Adrenal gland (tissue), 12 donors: ENCODE data around the gene ZSCAN22. TPM values are rescaled to one million over a fixed set of nuclear protein-coding genes. Genes with fewer than 3 reads are reported as not detected.

ENCODE experiments used
- DNase-seq, 7 donors: peaks; one replicate each; pipeline ENCODE4 v3.0.0-alpha.2; 2019 to 2020
- H3K27ac ChIP-seq, 5 donors: fragments of 200-600 bp; sonication (generic) in 4 of 5; 1 replicate in 3 of 5; 2 replicates in 2 of 5; pipeline versions ENCODE4 v1.5.1 to v1.8.0; 2016 to 2020; ENCODE audit warnings: mild to moderate bottlenecking in 1 of 5
- H3K27me3 ChIP-seq: fragments of 200-600 bp; 2 replicates; pipeline ENCODE4 v1.8.0; 2021
- H3K36me3 ChIP-seq, 2 donors: fragments of 200-600 bp; replicated peaks in 1 of 2; 1 replicate in 1 of 2; 2 replicates in 1 of 2; pipeline versions ENCODE4 v1.5.1 to v1.8.0; 2018 to 2022
- H3K4me1 ChIP-seq, 2 donors: fragments of 200-600 bp; replicated peaks in 1 of 2; 1 replicate in 1 of 2; 2 replicates in 1 of 2; pipeline versions ENCODE4 v1.5.1 to v1.8.0; 2018 to 2021
- H3K4me3 ChIP-seq, 4 donors: fragments of 200-600 bp; sonication (generic) in 3 of 4; one replicate each; pipeline ENCODE4 v1.5.1; 2016 to 2018
- H3K9me3 ChIP-seq, 3 donors: fragments of 200-600 bp; sonication (generic) in 1 of 3; replicated peaks in 1 of 3; 1 replicate in 2 of 3; 2 replicates in 1 of 3; pipeline versions ENCODE4 v1.5.1 to v1.8.0; 2016 to 2021
- POLR2A ChIP-seq, 2 donors: fragments of 450-650 bp; IDR thresholded peaks; one replicate each; pipeline ENCODE4 v1.6.1; 2017; ENCODE audit warnings: antibody characterized with exemption in 2 of 2, mild to moderate bottlenecking in 2 of 2, moderate library complexity in 1 of 2
- WGBS, 4 donors: extraction: QIAGEN DNeasy Blood & Tissue Kit in 2 of 4; methylation state at CpG; one replicate each; pipeline versions ENCODE4 v1.1.5 to v1.1.7; 2013 to 2017; 5-methylcytosine and 5-hydroxymethylcytosine counted together
- intact Hi-C, 2 donors: fragments of 100-400 bp; cut with DNase I; formaldehyde crosslinking; loops; one replicate each; pipeline versions ENCODE4 v1.14.1 to v1.15.0; 2022 to 2023
- polyA plus RNA-seq, 3 donors: library from polyadenylated mRNA; stranded (reverse); fragments of 200-250 nt in 2 of 3; fragments of 350-450 nt in 1 of 3; fragmentation: Illumina TruSeq in 1 of 3; extraction: RNeasy Lipid Tissue Mini Kit (QIAGEN cat#74804) in 1 of 3; gene quantifications; one replicate each; pipeline ENCODE4 v1.2.3, GENCODE V29; 2013 to 2014
- total RNA-seq, 9 donors: library from RNA; depleted of rRNA in 4 of 9; stranded (reverse); fragments of >200 nt in 4 of 9; fragments of 120-200 nt in 1 of 9; fragmentation: NEBNext Ultra II Directional in 1 of 9; extraction: Animal tissue kit (Norgen Biotek cat#: 25700) in 1 of 9; gene quantifications; one replicate each; pipeline versions ENCODE4 v1.1.0 to v1.2.4, GENCODE V29; 2013 to 2023
- TF ChIP-seq, protein P1 (sequence below), 6 experiments: fragments of 450-650 bp in 4 of 6; fragments of 200-600 bp in 2 of 6; sonication (generic) in 1 of 6; IDR thresholded peaks; 1 replicate in 5 of 6; 2 replicates in 1 of 6; pipeline versions ENCODE4 v1.5.1 to v1.8.0; 2016 to 2021; ENCODE audit warnings: antibody characterized with exemption in 6 of 6, mild to moderate bottlenecking in 2 of 6, moderate library complexity in 1 of 6
- donor health status: healthy with polysubstance abuse.
- donor health status: Bipolar disorder and iron deficiency.
- donor health status: DM: yes; HTN: yes; CAD: no.
- donor health status: DM: no; HTN: no; CAD: no.
- donor health status: DM: no; HTN: no; CAD: no.
- donor health status: DM: yes; HTN: yes; CAD: no.

The ZSCAN22 gene
- total and polyA plus RNA-seq, 12 donors: 0.98 to 4.8 (median 3.0) TPM

DNA sequence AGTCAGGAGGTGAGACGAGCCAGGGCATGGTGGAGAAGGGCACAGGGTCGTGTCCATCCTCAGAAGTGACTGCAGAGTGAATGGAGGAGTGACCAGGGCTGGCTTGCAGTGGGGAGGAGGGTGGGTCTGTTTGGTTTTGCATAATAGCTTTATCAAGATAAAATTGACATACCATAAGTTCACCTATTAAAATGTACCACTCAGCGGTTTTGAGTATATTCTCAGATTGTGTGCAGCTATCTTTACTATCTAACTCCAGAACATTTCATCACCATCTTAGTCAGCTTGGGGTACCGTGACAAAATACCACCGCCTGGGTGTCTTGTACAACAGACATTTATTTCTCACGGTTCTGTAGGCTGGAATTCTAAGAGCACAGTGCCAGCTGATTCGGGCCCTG is 34.9 kb upstream of the ZSCAN22 start:
- H3K36me3 ChIP-seq: peaks cover 0 to 70% of the 10 kb centered on the region in 2 donors
- H3K4me1 ChIP-seq: no peaks in the 10 kb centered on the region
- H3K27me3 ChIP-seq: no peaks in the 10 kb centered on the region
- WGBS, 4 donors: 95 to 98% (median 97%) methylated on average over 7 of the region's 7 CpGs
- H3K27ac ChIP-seq: no peak overlapping the region
- intact Hi-C loops: no loop called here
- TF ChIP-seq, protein P1, sequence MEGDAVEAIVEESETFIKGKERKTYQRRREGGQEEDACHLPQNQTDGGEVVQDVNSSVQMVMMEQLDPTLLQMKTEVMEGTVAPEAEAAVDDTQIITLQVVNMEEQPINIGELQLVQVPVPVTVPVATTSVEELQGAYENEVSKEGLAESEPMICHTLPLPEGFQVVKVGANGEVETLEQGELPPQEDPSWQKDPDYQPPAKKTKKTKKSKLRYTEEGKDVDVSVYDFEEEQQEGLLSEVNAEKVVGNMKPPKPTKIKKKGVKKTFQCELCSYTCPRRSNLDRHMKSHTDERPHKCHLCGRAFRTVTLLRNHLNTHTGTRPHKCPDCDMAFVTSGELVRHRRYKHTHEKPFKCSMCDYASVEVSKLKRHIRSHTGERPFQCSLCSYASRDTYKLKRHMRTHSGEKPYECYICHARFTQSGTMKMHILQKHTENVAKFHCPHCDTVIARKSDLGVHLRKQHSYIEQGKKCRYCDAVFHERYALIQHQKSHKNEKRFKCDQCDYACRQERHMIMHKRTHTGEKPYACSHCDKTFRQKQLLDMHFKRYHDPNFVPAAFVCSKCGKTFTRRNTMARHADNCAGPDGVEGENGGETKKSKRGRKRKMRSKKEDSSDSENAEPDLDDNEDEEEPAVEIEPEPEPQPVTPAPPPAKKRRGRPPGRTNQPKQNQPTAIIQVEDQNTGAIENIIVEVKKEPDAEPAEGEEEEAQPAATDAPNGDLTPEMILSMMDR (IDR thresholded peaks at IDR 0.05): no peak
- TF ChIP-seq POLR2A (IDR thresholded peaks at IDR 0.05): no peak
- DNase-seq: no peak
- H3K9me3 ChIP-seq: peaks cover 0 to 18% (median 0%) of the 10 kb centered on the region in 3 donors
- H3K4me3 ChIP-seq: no peak overlapping the region

DNA sequence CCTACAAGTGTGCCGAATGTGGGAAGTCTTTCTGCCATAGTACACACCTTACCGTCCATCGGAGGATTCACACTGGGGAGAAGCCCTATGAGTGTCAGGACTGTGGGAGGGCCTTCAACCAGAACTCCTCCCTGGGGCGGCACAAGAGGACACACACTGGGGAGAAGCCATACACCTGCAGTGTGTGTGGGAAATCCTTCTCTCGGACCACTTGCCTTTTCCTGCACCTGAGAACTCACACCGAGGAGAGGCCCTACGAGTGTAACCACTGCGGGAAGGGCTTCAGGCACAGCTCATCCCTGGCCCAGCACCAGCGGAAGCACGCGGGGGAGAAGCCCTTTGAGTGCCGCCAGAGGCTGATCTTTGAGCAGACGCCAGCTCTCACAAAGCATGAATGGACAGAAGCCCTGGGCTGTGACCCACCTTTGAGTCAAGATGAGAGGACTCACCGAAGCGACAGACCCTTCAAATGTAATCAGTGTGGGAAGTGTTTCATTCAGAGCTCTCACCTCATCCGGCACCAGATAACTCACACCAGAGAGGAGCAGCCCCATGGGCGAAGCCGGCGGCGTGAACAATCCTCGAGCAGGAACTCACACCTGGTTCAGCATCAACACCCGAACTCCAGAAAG is 31.9 kb upstream of the ZSCAN22 start:
- Histone ChIP-seq H3K4me1 (no peaks in the 10 kb centered on the region), H3K4me3 (no peak overlapping the region), H3K9me3 (peaks cover 0 to 18% (median 0%) of the 10 kb centered on the region in 3 donors), H3K36me3 (peaks cover 0 to 53% of the 10 kb centered on the region in 2 donors), H3K27ac (no peak overlapping the region), H3K27me3 (no peaks in the 10 kb centered on the region)
- intact Hi-C loops: no loop called here
- no peak for TF ChIP-seq POLR2A (IDR thresholded peaks at IDR 0.05)
- TF ChIP-seq, protein P1 (IDR thresholded peaks at IDR 0.05): no peak
- 95 to 98% (median 97%) methylated on average over 14 to 22 of the region's 22 CpGs for WGBS, 4 donors
- no peak for DNase-seq

DNA sequence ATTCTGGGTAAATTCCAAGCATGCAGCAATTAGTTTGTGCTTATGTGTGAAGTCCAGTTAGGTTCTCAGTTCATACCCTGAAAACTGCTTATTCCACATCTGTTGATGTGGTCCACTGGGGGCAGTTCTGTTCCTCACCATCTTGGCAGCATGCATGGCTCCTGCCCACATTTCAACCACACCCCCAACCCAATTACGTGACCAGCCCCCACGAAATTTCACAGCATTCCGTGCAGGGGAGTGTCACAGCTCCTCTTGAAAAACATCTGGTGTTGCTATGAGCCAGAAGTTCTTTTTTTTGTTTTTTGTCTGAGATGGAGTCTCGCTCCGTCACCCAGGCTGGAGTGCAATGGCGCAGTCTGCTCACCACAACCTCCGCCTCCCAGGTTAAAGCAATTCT is 30.7 kb upstream of the ZSCAN22 start:
- Histone ChIP-seq H3K36me3 (peaks cover 0 to 42% of the 10 kb centered on the region in 2 donors), H3K4me3 (no peak overlapping the region), H3K4me1 (no peaks in the 10 kb centered on the region), H3K27me3 (no peaks in the 10 kb centered on the region), H3K9me3 (peaks cover 0 to 18% (median 0%) of the 10 kb centered on the region in 3 donors), H3K27ac (no peak overlapping the region)
- intact Hi-C loops: no loop called here
- DNase-seq: no peak
- 92 to 97% (median 94%) methylated on average over 7 of the region's 7 CpGs for WGBS, 4 donors
- TF ChIP-seq, protein P1 (IDR thresholded peaks at IDR 0.05): no peak
- TF ChIP-seq POLR2A (IDR thresholded peaks at IDR 0.05): no peak

DNA sequence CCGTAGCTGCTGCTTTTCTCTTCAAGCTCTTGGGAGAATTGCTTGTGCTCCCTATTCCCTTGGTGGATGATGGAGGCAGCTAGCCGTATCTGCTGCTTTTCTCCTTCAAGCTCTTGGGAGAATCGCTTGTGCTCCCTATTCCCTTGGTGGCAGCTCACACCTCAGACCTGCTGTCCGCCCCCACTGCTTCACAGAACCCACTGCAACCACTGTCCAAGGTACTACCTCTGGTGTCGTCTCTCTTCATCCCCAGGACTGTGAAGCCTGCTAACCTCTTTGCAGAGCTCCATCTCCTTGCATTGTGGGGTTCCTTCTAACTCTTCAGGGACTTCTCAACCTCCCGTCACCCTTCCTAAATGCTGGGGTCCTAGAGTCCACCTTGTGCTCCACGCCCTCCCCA is 26.2 kb upstream of the ZSCAN22 start:
- Histone ChIP-seq H3K36me3 (peaks cover 0 to 5% of the 10 kb centered on the region in 2 donors), H3K4me3 (no peak overlapping the region), H3K9me3 (peaks cover 0 to 3% (median 0%) of the 10 kb centered on the region in 3 donors), H3K27ac (no peak overlapping the region), H3K27me3 (no peaks in the 10 kb centered on the region), H3K4me1 (no peaks in the 10 kb centered on the region)
- DNase-seq: no peak
- intact Hi-C loops: no loop called here
- WGBS, 4 donors: 92 to 97% (median 94%) methylated on average over 6 to 7 of the region's 7 CpGs
- no peak for TF ChIP-seq POLR2A (IDR thresholded peaks at IDR 0.05)
- TF ChIP-seq, protein P1 (IDR thresholded peaks at IDR 0.05): no peak
